Gastroesophageal sphincter (tissue), 4 donors: ENCODE data around the gene ZFAND2A. TPM values are rescaled to one million over a fixed set of nuclear protein-coding genes. Genes with fewer than 3 reads are reported as not detected.
A peak's percentile ranks its signal among the peaks of the same experiment; 100 is the strongest.
"Not testable (repeated sequence)": the region's sequence is repeated elsewhere in the genome, so short reads cannot be mapped to it uniquely, and the experiment has no call there.

Experiments used
- ATAC-seq: fragments of 150-250 bp; one replicate; pipeline ENCODE4 v1.9.1; 2016; ENCODE audit warnings: mild to moderate bottlenecking, moderate library complexity
- H3K27ac ChIP-seq, 4 donors: fragments of 200-600 bp; sonication (generic) in 3 of 4; 1 replicate in 3 of 4; 2 replicates in 1 of 4; pipeline ENCODE4 v1.5.1; 2016 to 2019
- H3K27me3 ChIP-seq: fragments of 200-600 bp; sonication (generic); one replicate; pipeline ENCODE4 v1.5.1; 2019
- H3K36me3 ChIP-seq, 2 donors: fragments of 200-600 bp; sonication (generic); one replicate each; pipeline ENCODE4 v1.5.1; 2019; ENCODE audit warnings: control low read depth in 1 of 2
- H3K4me1 ChIP-seq, 3 donors: fragments of 200-600 bp; sonication (generic); 1 replicate in 2 of 3; 2 replicates in 1 of 3; pipeline ENCODE4 v1.5.1; 2016 to 2019; ENCODE audit warnings: control low read depth in 2 of 3
- H3K4me3 ChIP-seq, 2 donors: fragments of 200-600 bp; sonication (generic); one replicate each; pipeline ENCODE4 v1.5.1; 2019; ENCODE audit warnings: mild to moderate bottlenecking in 1 of 2, moderate library complexity in 1 of 2
- H3K9me3 ChIP-seq, 3 donors: fragments of 200-600 bp; sonication (generic); one replicate each; pipeline ENCODE4 v1.5.1; 2017 to 2019; ENCODE audit warnings: control low read depth in 2 of 3
- EP300 ChIP-seq: sonication (generic); formaldehyde crosslinking; IDR thresholded peaks from one replicate; pipeline ENCODE4 v1.6.1; 2017; ENCODE audit warnings: antibody characterized with exemption, mild to moderate bottlenecking
- POLR2A ChIP-seq, 2 donors: fragments of 450-650 bp; IDR thresholded peaks; one replicate each; pipeline ENCODE4 v1.6.1; 2017; ENCODE audit warnings: antibody characterized with exemption in 2 of 2, mild to moderate bottlenecking in 2 of 2, moderate library complexity in 1 of 2
- POLR2AphosphoS5 ChIP-seq: sonication (generic); formaldehyde crosslinking; IDR thresholded peaks from one replicate; pipeline ENCODE4 v1.6.1; 2017; ENCODE audit warnings: antibody characterized with exemption
- whole genome bisulfite sequencing, 2 donors: methylation state at CpG; one replicate each; pipeline ENCODE4 v1.1.5; 2018; ENCODE audit warnings: low coverage in 1 of 2; 5-methylcytosine and 5-hydroxymethylcytosine counted together
- total RNA-seq, 4 donors: library from RNA; depleted of rRNA; stranded (reverse); fragments of >200 nt; gene quantifications; one replicate each; pipeline ENCODE4 v1.1.0, GENCODE V29; 2016
- TF ChIP-seq, protein P1 (sequence below), 4 experiments: fragments of 200-600 bp in 2 of 4; fragments of 450-650 bp in 2 of 4; sonication (generic) in 1 of 4; IDR thresholded peaks; one replicate each; pipeline ENCODE4 v1.5.1; 2017 to 2019; ENCODE audit warnings: antibody characterized with exemption in 4 of 4, mild to moderate bottlenecking in 2 of 4, moderate library complexity in 2 of 4

ZFAND2A gene
- total RNA-seq, 4 donors from 2014 or later = 19.1 to 28.0 (median 24.0) TPM

DNA sequence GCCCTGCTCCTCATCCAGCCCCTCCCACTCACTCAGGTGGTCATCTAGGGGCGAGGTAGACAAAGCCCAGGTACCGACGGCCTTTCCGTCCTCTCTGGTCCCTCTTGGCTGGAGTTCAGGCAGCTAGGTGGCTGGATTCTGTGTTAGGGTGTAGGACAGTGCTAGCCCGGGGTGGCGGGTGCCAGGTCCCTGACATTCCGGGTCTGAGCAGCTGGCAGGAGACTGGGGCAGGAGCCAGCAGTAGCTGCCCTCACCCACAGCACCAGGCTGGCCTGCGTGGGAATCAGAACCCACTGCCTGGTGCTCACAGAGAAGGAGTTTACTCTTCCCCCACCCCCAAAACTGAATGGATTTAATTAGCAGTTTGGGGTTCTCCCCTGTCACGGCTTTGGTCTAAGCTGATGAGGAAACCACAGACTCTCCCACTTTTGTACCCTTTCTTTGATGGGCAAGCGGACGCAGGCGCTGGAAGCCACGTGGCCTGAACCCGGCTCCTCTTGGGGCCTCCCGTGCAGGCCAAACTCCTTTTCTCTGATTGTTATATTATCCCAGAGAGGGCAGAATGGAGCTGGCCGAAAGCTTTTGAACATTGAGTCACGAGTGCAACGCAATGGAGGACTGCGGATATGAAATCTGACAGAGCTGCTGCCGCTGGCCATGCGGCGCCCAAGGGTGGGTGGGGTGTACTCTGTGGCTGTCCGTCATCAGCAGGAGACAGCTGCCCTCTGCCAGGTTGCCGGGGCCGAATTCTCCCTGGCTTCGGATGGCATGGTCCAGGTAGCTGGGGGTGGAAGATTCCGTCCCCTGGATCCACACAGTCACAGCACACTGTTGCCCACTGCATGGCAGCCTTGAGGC, 12.9 kb upstream of the ZFAND2A start:
- H3K27ac ChIP-seq = no peak overlapping the region
- ATAC-seq = no peak
- peaks cover 0 to 31% (median 9%) of the 10 kb centered on the region in 3 donors for H3K4me1 ChIP-seq
- H3K36me3 ChIP-seq = no peaks in the 10 kb centered on the region
- H3K9me3 ChIP-seq = peaks cover 0 to under 1% (median 0%) of the 10 kb centered on the region in 3 donors
- no peak overlapping the region for H3K4me3 ChIP-seq
- 88 to 94% methylated on average over 3 to 8 of the region's 27 CpGs for WGBS, 2 donors
- peaks cover 3% of the 10 kb centered on the region for H3K27me3 ChIP-seq
- no peak for TF ChIP-seq POLR2A (IDR thresholded peaks at IDR 0.05)
- no peak for TF ChIP-seq POLR2AphosphoS5
- no peak for TF ChIP-seq EP300
- TF ChIP-seq, protein P1, sequence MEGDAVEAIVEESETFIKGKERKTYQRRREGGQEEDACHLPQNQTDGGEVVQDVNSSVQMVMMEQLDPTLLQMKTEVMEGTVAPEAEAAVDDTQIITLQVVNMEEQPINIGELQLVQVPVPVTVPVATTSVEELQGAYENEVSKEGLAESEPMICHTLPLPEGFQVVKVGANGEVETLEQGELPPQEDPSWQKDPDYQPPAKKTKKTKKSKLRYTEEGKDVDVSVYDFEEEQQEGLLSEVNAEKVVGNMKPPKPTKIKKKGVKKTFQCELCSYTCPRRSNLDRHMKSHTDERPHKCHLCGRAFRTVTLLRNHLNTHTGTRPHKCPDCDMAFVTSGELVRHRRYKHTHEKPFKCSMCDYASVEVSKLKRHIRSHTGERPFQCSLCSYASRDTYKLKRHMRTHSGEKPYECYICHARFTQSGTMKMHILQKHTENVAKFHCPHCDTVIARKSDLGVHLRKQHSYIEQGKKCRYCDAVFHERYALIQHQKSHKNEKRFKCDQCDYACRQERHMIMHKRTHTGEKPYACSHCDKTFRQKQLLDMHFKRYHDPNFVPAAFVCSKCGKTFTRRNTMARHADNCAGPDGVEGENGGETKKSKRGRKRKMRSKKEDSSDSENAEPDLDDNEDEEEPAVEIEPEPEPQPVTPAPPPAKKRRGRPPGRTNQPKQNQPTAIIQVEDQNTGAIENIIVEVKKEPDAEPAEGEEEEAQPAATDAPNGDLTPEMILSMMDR (IDR thresholded peaks at IDR 0.05) = no peak

DNA sequence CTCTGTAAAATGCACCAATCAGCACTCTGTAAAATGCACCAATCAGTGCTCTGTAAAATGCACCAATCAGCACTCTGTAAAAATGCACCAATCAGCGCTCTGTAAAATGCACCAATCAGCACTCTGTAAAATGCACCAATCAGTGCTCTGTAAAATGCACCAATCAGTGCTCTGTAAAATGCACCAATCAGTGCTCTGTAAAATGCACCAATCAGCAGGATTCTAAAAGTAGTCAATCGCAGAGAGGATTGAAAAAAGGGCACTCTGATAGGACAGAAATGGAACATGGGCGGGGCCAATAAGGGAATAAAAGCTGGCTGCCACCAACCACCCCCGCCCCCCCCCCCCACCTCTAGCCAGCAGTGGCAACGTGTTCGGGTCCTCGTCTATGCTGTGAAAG, 11.5 kb upstream of the ZFAND2A start:
- not testable (repeated sequence) for H3K36me3 ChIP-seq, H3K9me3 ChIP-seq, ATAC-seq, H3K4me3 ChIP-seq, H3K27ac ChIP-seq, H3K27me3 ChIP-seq
- peaks cover 0 to 29% (median 7%) of the 10 kb centered on the region in 3 donors for H3K4me1 ChIP-seq
- 30 to 54% methylated on average over 2 to 6 of the region's 7 CpGs for WGBS, 2 donors

DNA sequence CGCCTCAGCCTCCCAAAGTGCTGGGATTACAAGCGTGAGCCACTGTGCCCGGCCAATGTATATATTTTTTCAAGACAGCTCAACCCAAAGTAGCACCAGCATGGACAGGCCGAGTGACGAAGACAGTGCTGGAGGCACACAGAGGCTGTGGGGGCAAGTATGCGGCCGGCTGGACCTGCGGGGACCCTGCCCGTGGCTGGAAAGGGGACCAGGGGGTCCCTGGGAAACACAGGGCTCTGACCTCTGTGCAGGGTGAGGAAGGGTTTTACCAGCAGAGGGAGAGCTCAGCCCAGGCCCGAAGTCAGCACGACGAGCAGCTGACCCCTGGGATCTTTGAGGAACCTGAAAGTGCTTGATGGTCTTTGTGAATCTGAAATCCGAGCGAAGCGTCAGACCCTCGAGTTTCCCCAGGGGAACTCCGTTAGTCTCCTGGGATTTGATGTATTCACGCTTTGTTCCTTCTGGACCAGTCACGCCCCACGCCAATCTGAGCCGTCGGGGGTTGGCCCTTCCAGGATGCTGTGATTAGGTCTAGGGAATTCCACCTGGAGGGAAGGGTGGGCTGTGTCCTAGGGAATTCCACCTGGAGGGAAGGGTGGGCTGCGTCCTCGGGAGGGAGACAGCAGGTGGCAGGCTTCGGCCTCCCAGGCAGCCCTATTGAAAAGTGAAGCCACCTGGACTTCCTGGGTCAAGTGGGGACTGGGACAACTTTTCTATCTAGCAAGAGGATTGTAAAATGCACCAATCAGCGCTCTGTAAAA, 10.9 kb upstream of the ZFAND2A start:
- TF ChIP-seq POLR2AphosphoS5 = no peak
- TF ChIP-seq, protein P1 (IDR thresholded peaks at IDR 0.05) = no peak
- no peak for TF ChIP-seq EP300
- TF ChIP-seq POLR2A (IDR thresholded peaks at IDR 0.05) = no peak
- no peak for ATAC-seq
- Histone ChIP-seq H3K27me3 (no peaks in the 10 kb centered on the region), H3K27ac (no peak overlapping the region), H3K9me3 (no peaks in the 10 kb centered on the region), H3K4me3 (no peak overlapping the region), H3K36me3 (peaks cover 0 to 4% of the 10 kb centered on the region in 2 donors), H3K4me1 (peaks cover 0 to 24% (median 3%) of the 10 kb centered on the region in 3 donors)
- 70 to 96% methylated on average over 5 to 9 of the region's 26 CpGs for WGBS, 2 donors

DNA sequence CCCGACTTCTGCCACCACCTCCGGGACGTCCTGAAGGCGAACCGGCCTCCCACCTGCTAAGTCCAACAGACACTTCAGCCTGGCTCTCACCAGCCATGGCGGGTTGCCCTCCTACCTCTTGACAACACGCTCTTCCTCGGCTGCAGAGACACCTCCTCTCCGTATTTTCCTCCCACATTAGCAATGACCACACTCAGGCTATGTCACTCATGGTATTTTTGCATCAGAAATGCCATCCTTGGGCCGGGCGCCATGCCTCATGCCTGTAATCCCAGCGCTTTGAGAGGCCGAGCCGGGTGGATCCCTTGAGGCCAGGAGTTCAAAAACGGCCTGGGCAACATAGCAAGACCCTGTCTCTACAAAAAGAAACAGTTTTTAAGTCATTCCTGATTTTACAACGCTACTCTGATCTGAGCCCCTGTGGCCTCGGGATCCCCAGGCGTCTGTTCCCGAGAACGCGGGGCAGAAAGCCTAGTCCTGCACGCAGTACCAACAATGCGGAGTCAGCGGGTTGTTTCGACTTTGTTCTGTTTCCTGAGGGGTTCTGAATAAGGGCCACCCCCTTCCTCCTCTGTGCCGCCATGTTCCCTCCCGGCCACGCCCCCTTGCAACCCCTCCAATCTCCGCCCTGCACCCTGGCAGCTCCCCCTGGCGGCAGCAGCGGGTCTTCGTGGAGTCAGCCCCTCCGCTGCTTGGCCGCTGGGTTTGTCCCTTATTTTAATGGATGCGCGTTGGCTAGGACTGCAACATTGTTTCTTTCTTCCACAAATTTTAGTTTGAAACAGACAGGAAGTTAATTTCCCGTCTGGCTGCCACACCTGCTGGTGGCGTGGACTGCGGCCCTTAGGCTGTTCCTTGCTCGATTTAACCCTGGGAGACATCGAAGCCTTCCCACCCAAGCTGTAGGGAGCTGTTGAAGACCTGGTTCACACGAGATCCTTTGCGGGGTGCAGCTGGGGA, 9.7 kb upstream of the ZFAND2A start:
- H3K27ac ChIP-seq = peak overlapping the region in 3 of 4 donors; percentile 52 to 62 (median 59)
- peak overlapping the region; percentile 31 to 52 for H3K4me3 ChIP-seq
- ATAC-seq = peak; percentile 92
- TF ChIP-seq, protein P1 (IDR thresholded peaks at IDR 0.05) = peak in 3 of 4 experiments; percentile 43 to 93 (median 71)
- TF ChIP-seq EP300 (no peak), POLR2A (IDR thresholded peaks at IDR 0.05) (no peak)
- H3K4me1 ChIP-seq = peaks cover 0 to 21% (median 3%) of the 10 kb centered on the region in 3 donors
- WGBS, 2 donors = 22 to 42% methylated on average over 8 to 26 of the region's 43 CpGs
- no peaks in the 10 kb centered on the region for H3K27me3 ChIP-seq
- H3K9me3 ChIP-seq = no peaks in the 10 kb centered on the region
- H3K36me3 ChIP-seq = peaks cover 0 to 15% of the 10 kb centered on the region in 2 donors
